NCI-H69 (cell line): ENCODE data around the gene IP6K2.
"Not testable (repeated sequence)": the region's sequence is repeated elsewhere in the genome, so short reads cannot be mapped to it uniquely, and the experiment has no call there.

Experiments used
- DNase-seq: peaks from one replicate; lab custom pipeline; 2025; lab: John Stamatoyannopoulos, UW

The IP6K2 gene

GRCh38 chr3:48716982-48717746, at the start of gene IP6K2:
TSS of gene IP6K2 (minus strand) at chr3:48717221. CDS start at chr3:48695291, 21,930 bp downstream.
- DNase-seq = peak; percentile 97

GRCh38 chr3:48765376-48765775, 48.4 kb upstream of the IP6K2 start:
- peak; percentile 44 for DNase-seq

- no peak for DNase-seq
Measured at GRCh38 chr3:48762816-48763215, 45.8 kb upstream of the IP6K2 start.

- DNase-seq = not testable (repeated sequence)
Measured at GRCh38 chr3:48759991-48760540, 43.0 kb upstream of the IP6K2 start.

- not testable (repeated sequence) for DNase-seq
Measured at GRCh38 chr3:48759531-48759930, 42.5 kb upstream of the IP6K2 start.

GRCh38 chr3:48759071-48759470, 42.0 kb upstream of the IP6K2 start:
- DNase-seq = no peak

GRCh38 chr3:48756640-48757039, 39.6 kb upstream of the IP6K2 start:
- DNase-seq = no peak

GRCh38 chr3:48750856-48751255, 33.8 kb upstream of the IP6K2 start:
- DNase-seq = no peak

GRCh38 chr3:48748754-48749153, 31.7 kb upstream of the IP6K2 start:
- DNase-seq = no peak

GRCh38 chr3:48747706-48748105, 30.7 kb upstream of the IP6K2 start:
- DNase-seq = peak; percentile 34

GRCh38 chr3:48747015-48747615, 30.1 kb upstream of the IP6K2 start:
- DNase-seq = no peak

GRCh38 chr3:48743773-48744172, 26.8 kb upstream of the IP6K2 start:
- DNase-seq = no peak

GRCh38 chr3:48741226-48741625, 24.2 kb upstream of the IP6K2 start:
- not testable (repeated sequence) for DNase-seq

- peak; percentile 24 for DNase-seq
Measured at GRCh38 chr3:48739955-48740823, 23.2 kb upstream of the IP6K2 start.

- no peak for DNase-seq
Measured at GRCh38 chr3:48739617-48739954, 22.6 kb upstream of the IP6K2 start.

GRCh38 chr3:48738926-48739616, 22.1 kb upstream of the IP6K2 start:
- no peak for DNase-seq

GRCh38 chr3:48738144-48738536, 21.1 kb upstream of the IP6K2 start:
- DNase-seq = no peak

GRCh38 chr3:48735075-48735767, 18.2 kb upstream of the IP6K2 start:
- DNase-seq = peak; percentile 57

- not testable (repeated sequence) for DNase-seq
Measured at GRCh38 chr3:48734541-48734940, 17.5 kb upstream of the IP6K2 start.

- not testable (repeated sequence) for DNase-seq
Measured at GRCh38 chr3:48733752-48734518, 16.9 kb upstream of the IP6K2 start.
